CD14-positive monocyte (primary cell): ENCODE measurements around the gene AHNAK. TPM values are rescaled to one million over a fixed set of nuclear protein-coding genes. Genes with fewer than 3 reads are reported as not detected.

ENCODE experiments used
- DNase-seq, 3 donors: peaks; one replicate each; pipeline ENCODE4 v3.0.0-alpha.2; 2011 to 2022
- H2AFZ ChIP-seq: 2 replicates; pipeline ENCODE4 v1.6.0; 2012; ENCODE audit warnings: mild to moderate bottlenecking, low read depth, low read length, inconsistent platforms; ENCODE audit not compliant: insufficient read depth, poor library complexity, severe bottlenecking
- H3K27ac ChIP-seq, 2 donors: 1 replicate in 1 of 2; 2 replicates in 1 of 2; pipeline ENCODE4 v1.5.1; 2012 to 2013; ENCODE audit warnings: low read length in 2 of 2, control low read depth in 1 of 2, inconsistent platforms in 1 of 2, low read depth in 1 of 2, mild to moderate bottlenecking in 1 of 2
- H3K27me3 ChIP-seq, 2 donors: one replicate each; pipeline versions ENCODE4 v1.6.0 to v1.6.1; 2011 to 2013; ENCODE audit warnings: low read length in 2 of 2; ENCODE audit not compliant: control insufficient read depth in 2 of 2, insufficient read depth in 2 of 2
- H3K36me3 ChIP-seq, 2 donors: replicated peaks in 1 of 2; 1 replicate in 1 of 2; 2 replicates in 1 of 2; pipeline versions ENCODE4 v1.5.1 to v1.6.1; 2012 to 2013; ENCODE audit warnings: low read length in 2 of 2, control low read depth in 1 of 2, inconsistent platforms in 1 of 2, mild to moderate bottlenecking in 1 of 2; ENCODE audit not compliant: insufficient read depth in 2 of 2, control insufficient read depth in 1 of 2
- H3K4me1 ChIP-seq, 2 donors: 1 replicate in 1 of 2; 2 replicates in 1 of 2; pipeline versions ENCODE4 v1.5.1 to v1.6.1; 2012 to 2013; ENCODE audit warnings: low read length in 2 of 2, control low read depth in 1 of 2, inconsistent platforms in 1 of 2, mild to moderate bottlenecking in 1 of 2, moderate library complexity in 1 of 2; ENCODE audit not compliant: insufficient read depth in 2 of 2, control insufficient read depth in 1 of 2
- H3K4me2 ChIP-seq: replicated peaks from 2 replicates; pipeline ENCODE3; 2012; ENCODE audit warnings: low read length, moderate library complexity, mild to moderate bottlenecking; ENCODE audit not compliant: poor library complexity, severe bottlenecking; ENCODE audit errors: extremely low read depth
- H3K4me3 ChIP-seq, 3 experiments: fragments of 200-600 bp in 1 of 3; sonication (generic) in 1 of 3; replicated peaks in 1 of 3; 1 replicate in 2 of 3; 2 replicates in 1 of 3; pipeline ENCODE4 v1.5.1; 2011 to 2013; ENCODE audit warnings: low read length in 3 of 3, mild to moderate bottlenecking in 3 of 3, control low read depth in 2 of 3, low read depth in 2 of 3, inconsistent platforms in 1 of 3, moderate library complexity in 1 of 3
- H3K79me2 ChIP-seq: 2 replicates; pipeline ENCODE4 v1.6.0; 2012; ENCODE audit warnings: mild to moderate bottlenecking, control low read depth, inconsistent platforms, low read length, moderate library complexity; ENCODE audit not compliant: insufficient read depth
- H3K9ac ChIP-seq: 2 replicates; pipeline ENCODE4 v1.6.0; 2017; ENCODE audit warnings: low read length, mild to moderate bottlenecking; ENCODE audit not compliant: insufficient read depth, poor library complexity, severe bottlenecking
- H3K9me3 ChIP-seq, 2 donors: replicated peaks in 1 of 2; 1 replicate in 1 of 2; 2 replicates in 1 of 2; pipeline versions ENCODE4 v1.5.1 to v1.6.1; 2012 to 2013; ENCODE audit warnings: low read length in 2 of 2, control low read depth in 1 of 2; ENCODE audit not compliant: control insufficient read depth in 1 of 2, insufficient read depth in 1 of 2
- H4K20me1 ChIP-seq: 2 replicates; pipeline ENCODE4 v1.6.0; 2012; ENCODE audit warnings: mild to moderate bottlenecking, low read length, control low read depth, moderate library complexity; ENCODE audit not compliant: insufficient read depth
- H3K27ac Mint-ChIP-seq, 7 donors: one replicate each; pipeline ENCODE4 v1.8.0; 2020; ENCODE audit warnings: mild to moderate bottlenecking in 7 of 7, mixed read lengths in 7 of 7, moderate library complexity in 6 of 7, inconsistent platforms in 2 of 7
- H3K27me3 Mint-ChIP-seq, 3 donors: one replicate each; pipeline ENCODE4 v1.8.0; 2021 to 2022; ENCODE audit warnings: low read depth in 3 of 3, mild to moderate bottlenecking in 3 of 3, mixed read lengths in 3 of 3, moderate library complexity in 3 of 3, inconsistent platforms in 1 of 3
- H3K36me3 Mint-ChIP-seq, 2 donors: one replicate each; pipeline ENCODE4 v1.8.0; 2020; ENCODE audit warnings: mixed read lengths in 2 of 2, inconsistent platforms in 1 of 2, mild to moderate bottlenecking in 1 of 2
- H3K4me1 Mint-ChIP-seq: one replicate; pipeline ENCODE4 v1.8.0; 2020; ENCODE audit warnings: mild to moderate bottlenecking, mixed read lengths
- H3K4me3 Mint-ChIP-seq, 2 donors: one replicate each; pipeline ENCODE4 v1.8.0; 2020; ENCODE audit warnings: mild to moderate bottlenecking in 2 of 2, mixed read lengths in 2 of 2, moderate library complexity in 1 of 2
- H3K9me3 Mint-ChIP-seq, 7 donors: one replicate each; pipeline ENCODE4 v1.8.0; 2020 to 2022; ENCODE audit warnings: mixed read lengths in 7 of 7, mild to moderate bottlenecking in 6 of 7, moderate library complexity in 6 of 7, inconsistent platforms in 2 of 7
- WGBS: methylation state at CpG from one replicate; pipeline ENCODE4 v1.1.5; 2013; ENCODE audit warnings: missing lambda C conversion rate; ENCODE audit not compliant: insufficient coverage; 5-methylcytosine and 5-hydroxymethylcytosine counted together
- intact Hi-C, 2 donors: fragments of 100-400 bp; cut with micrococcal nuclease; formaldehyde crosslinking; loops; one replicate each; pipeline versions ENCODE4 v1.15.0 to v1.15.1; 2023
- polyA plus RNA-seq, 3 donors: library from polyadenylated mRNA; depleted of rRNA in 1 of 3; unstranded in 2 of 3; stranded (reverse) in 1 of 3; fragments of 300-500 nt in 2 of 3; fragments of >200 nt in 1 of 3; fragmentation: Illumina TruSeq in 2 of 3; gene quantifications; 1 replicate in 2 of 3; 2 replicates in 1 of 3; pipeline ENCODE4 v1.2.3, GENCODE V29; 2012 to 2021
- TF ChIP-seq, protein P1 (sequence below): fragments of 200-600 bp; IDR thresholded peaks from one replicate; pipeline ENCODE4 v1.8.0; 2022; ENCODE audit warnings: antibody characterized with exemption, mild to moderate bottlenecking

Gene AHNAK
- polyA plus RNA-seq, 3 donors: 80.0 to 201 (median 103) TPM

DNA sequence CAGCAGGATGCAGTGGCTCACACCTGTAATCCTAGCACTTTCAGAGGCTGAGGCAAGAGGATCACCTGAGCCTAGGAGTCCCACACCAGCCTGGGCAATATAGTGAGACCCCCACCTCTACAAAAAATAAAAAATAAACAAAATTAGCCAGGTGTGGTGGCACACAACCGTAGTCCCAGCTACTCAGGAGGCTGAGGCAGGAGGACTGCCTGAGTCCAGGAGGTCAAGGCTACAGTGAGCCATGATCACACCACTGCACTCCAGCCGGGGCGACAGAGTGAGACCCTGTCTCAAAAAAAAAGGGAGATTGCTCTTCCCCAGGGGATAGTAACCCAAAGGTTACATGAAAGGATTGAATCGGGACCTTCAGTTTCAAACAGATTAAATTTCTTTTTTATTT, 54.0 kb downstream of the AHNAK start:
- H3K9me3 Mint-ChIP-seq: no peaks in the 10 kb centered on the region
- intact Hi-C loops: no loop called here

GRCh38 chr11:62491571-62492329, 54.9 kb downstream of the AHNAK start:
- TF ChIP-seq, protein P1, sequence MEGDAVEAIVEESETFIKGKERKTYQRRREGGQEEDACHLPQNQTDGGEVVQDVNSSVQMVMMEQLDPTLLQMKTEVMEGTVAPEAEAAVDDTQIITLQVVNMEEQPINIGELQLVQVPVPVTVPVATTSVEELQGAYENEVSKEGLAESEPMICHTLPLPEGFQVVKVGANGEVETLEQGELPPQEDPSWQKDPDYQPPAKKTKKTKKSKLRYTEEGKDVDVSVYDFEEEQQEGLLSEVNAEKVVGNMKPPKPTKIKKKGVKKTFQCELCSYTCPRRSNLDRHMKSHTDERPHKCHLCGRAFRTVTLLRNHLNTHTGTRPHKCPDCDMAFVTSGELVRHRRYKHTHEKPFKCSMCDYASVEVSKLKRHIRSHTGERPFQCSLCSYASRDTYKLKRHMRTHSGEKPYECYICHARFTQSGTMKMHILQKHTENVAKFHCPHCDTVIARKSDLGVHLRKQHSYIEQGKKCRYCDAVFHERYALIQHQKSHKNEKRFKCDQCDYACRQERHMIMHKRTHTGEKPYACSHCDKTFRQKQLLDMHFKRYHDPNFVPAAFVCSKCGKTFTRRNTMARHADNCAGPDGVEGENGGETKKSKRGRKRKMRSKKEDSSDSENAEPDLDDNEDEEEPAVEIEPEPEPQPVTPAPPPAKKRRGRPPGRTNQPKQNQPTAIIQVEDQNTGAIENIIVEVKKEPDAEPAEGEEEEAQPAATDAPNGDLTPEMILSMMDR: no peak
- Histone ChIP-seq H3K9me3 (no peaks in the 10 kb centered on the region), H3K79me2 (no peaks in the 10 kb centered on the region), H3K27ac (no peak overlapping the region), H3K36me3 (no peaks in the 10 kb centered on the region), H3K4me2 (no peak overlapping the region), H4K20me1 (no peaks in the 10 kb centered on the region), H3K4me1 (peaks cover 12 to 16% of the 10 kb centered on the region in 2 donors), H3K9ac (no peak overlapping the region), H2AFZ (no peak overlapping the region), H3K27me3 (no peaks in the 10 kb centered on the region), H3K4me3 (no peak overlapping the region)
- 100% methylated on average over 3 of the region's 9 CpGs for WGBS
- H3K4me3 Mint-ChIP-seq: no peak overlapping the region
- intact Hi-C loops: no loop called here
- peak overlapping the region in 2 of 7 donors; percentile 17 to 58 for H3K27ac Mint-ChIP-seq
- H3K9me3 Mint-ChIP-seq: no peaks in the 10 kb centered on the region
- H3K36me3 Mint-ChIP-seq: peaks cover 2 to 12% of the 10 kb centered on the region in 2 donors
- H3K4me1 Mint-ChIP-seq: peaks cover 18% of the 10 kb centered on the region
- peaks cover 0 to 5% (median 4%) of the 10 kb centered on the region in 3 donors for H3K27me3 Mint-ChIP-seq
- DNase-seq: no peak

More for the DNA sequence above, 54.0 kb downstream of the AHNAK start:
- no peak overlapping the region for H3K27ac ChIP-seq
- peaks cover 21% of the 10 kb centered on the region for H3K4me1 Mint-ChIP-seq
- H3K36me3 Mint-ChIP-seq: peaks cover 2 to 12% of the 10 kb centered on the region in 2 donors
- WGBS: 100% methylated on average over 1 of the region's 4 CpGs
- H3K4me2 ChIP-seq: no peak overlapping the region
- H2AFZ ChIP-seq: no peak overlapping the region
- peaks cover 20 to 23% of the 10 kb centered on the region in 2 donors for H3K4me1 ChIP-seq
- no peaks in the 10 kb centered on the region for H3K27me3 ChIP-seq
- peaks cover 0 to 4% (median 1%) of the 10 kb centered on the region in 3 donors for H3K27me3 Mint-ChIP-seq
- H3K36me3 ChIP-seq: no peaks in the 10 kb centered on the region
- H3K9ac ChIP-seq: no peak overlapping the region
- H3K4me3 ChIP-seq: no peak overlapping the region
- H4K20me1 ChIP-seq: no peaks in the 10 kb centered on the region
- no peak for DNase-seq
- no peaks in the 10 kb centered on the region for H3K79me2 ChIP-seq
- TF ChIP-seq, protein P1: no peak
- H3K4me3 Mint-ChIP-seq: no peak overlapping the region
- no peaks in the 10 kb centered on the region for H3K9me3 ChIP-seq
- no peak overlapping the region for H3K27ac Mint-ChIP-seq
